Testis (tissue), 2 donors: ENCODE results near the gene FOXE1.

Experiments
- CTCF ChIP-seq, 3 experiments: fragments of 450-650 bp in 2 of 3; fragments of 200-600 bp in 1 of 3; sonication (generic) in 1 of 3; IDR thresholded peaks; one replicate each; pipeline ENCODE4 v1.5.1; 2016 to 2019; ENCODE audit warnings: antibody characterized with exemption in 3 of 3, mild to moderate bottlenecking in 2 of 3, moderate library complexity in 1 of 3
- POLR2A ChIP-seq: fragments of 450-650 bp; IDR thresholded peaks from one replicate; pipeline ENCODE4 v1.6.1; 2017; ENCODE audit warnings: antibody characterized with exemption, mild to moderate bottlenecking, moderate library complexity

GRCh38 chr9:97846347-97846746, 6.7 kb upstream of the FOXE1 start:
- no peak for TF ChIP-seq CTCF (IDR thresholded peaks at IDR 0.05)
- no peak for TF ChIP-seq POLR2A
